HG03354 (cell line): ENCODE measurements around the gene RPS14.
A peak's percentile ranks its signal among the peaks of the same experiment; 100 is the strongest.
"Not testable (repeated sequence)": the region's sequence is repeated elsewhere in the genome, so short reads cannot be mapped to it uniquely, and the experiment has no call there.

Experiments
- ATAC-seq: cut with Tn5 transposase; IDR thresholded peaks from one replicate; pipeline ENCODE4 v1.9.1; 2021; ENCODE audit warnings: mild to moderate bottlenecking; ENCODE audit not compliant: unreplicated experiment, poor library complexity, severe bottlenecking

Gene RPS14

GRCh38 chr5:150426165-150426564, 23.4 kb downstream of the RPS14 start:
- ATAC-seq = not testable (repeated sequence)

- ATAC-seq = no peak
Measured at GRCh38 chr5:150422758-150423157, 26.8 kb downstream of the RPS14 start.

GRCh38 chr5:150422075-150422474, 27.5 kb downstream of the RPS14 start:
- ATAC-seq = no peak

GRCh38 chr5:150419630-150420270, 29.8 kb downstream of the RPS14 start:
- peak; percentile 77 for ATAC-seq

- ATAC-seq = not testable (repeated sequence)
Measured at GRCh38 chr5:150413902-150414790, 35.4 kb downstream of the RPS14 start.

GRCh38 chr5:150413176-150413901, 36.2 kb downstream of the RPS14 start:
- ATAC-seq = no peak

- peak; percentile 75 for ATAC-seq
Measured at GRCh38 chr5:150412319-150413175, 37.0 kb downstream of the RPS14 start, which contains the start of gene CD74. TSS of gene CD74 (minus strand) at chr5:150412910. CDS start at chr5:150412749, 161 bp downstream.

- ATAC-seq = peak; percentile 11
Measured at GRCh38 chr5:150411245-150411979, 38.1 kb downstream of the RPS14 start.

- peak; percentile 13 for ATAC-seq
Measured at GRCh38 chr5:150410524-150411244, 38.9 kb downstream of the RPS14 start.

GRCh38 chr5:150409638-150410523, 39.7 kb downstream of the RPS14 start:
- ATAC-seq = peak; percentile 29

GRCh38 chr5:150408231-150408943, 41.2 kb downstream of the RPS14 start:
- no peak for ATAC-seq

GRCh38 chr5:150407096-150407720, 42.3 kb downstream of the RPS14 start:
- ATAC-seq = no peak

- no peak for ATAC-seq
Measured at GRCh38 chr5:150406723-150407095, 42.8 kb downstream of the RPS14 start.

GRCh38 chr5:150406103-150406722, 43.3 kb downstream of the RPS14 start:
- ATAC-seq = no peak

- no peak for ATAC-seq
Measured at GRCh38 chr5:150404941-150405816, 44.4 kb downstream of the RPS14 start.
